Measurements from ENCODE around the gene TBX10.

The TBX10 gene

DNA sequence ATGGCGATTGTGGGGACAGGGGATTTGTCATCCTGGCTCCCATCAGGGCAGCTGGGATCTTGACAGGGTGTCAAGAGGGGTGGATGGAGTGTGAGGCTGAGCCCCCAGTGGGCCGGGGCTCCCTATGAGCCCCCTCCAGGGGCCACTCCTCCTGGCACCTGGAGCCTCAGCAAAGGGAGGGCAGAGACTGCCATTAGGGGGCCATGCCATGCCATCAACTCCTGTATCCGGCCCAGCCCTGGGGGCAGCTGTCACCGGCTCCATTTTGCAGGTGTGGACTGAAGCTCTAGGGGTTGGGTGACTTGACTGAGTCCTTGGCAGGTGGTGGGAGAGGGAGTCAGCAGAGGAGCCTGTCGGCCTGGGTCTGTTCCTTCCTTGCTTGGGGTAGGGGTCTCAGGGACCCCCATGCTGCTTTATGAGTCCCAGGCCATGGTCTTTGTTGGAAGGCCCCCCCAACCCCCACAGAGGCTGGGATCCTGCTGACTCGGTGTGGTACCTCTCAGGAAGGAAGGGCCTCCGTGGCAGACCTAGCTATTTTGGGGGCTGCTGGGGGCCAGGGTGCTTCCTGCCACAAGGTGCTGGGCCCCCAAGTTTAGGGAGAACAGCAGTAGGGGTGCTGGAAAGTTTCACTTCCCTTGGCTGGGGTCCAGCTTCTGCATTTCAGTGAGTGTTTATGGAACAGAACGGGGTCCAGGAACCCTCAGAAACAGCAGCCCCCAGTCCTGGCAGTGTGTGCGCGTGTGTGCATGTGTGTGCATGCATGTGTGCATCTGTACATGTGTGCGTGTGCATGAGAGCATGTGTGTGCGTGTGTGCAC is 9.4 kb upstream of the TBX10 start:
- no peaks in the 10 kb centered on the region for H3K27me3 ChIP-seq (ENCODE audit: low read depth, low read length)
- no peaks in the 10 kb centered on the region for H3K36me3 ChIP-seq (ENCODE audit: control insufficient read depth in 1 of 2, insufficient read depth in 2 of 2, low read length in 2 of 2)
- no peak overlapping the region for H3K4me3 ChIP-seq (ENCODE audit: low read depth in 1 of 2, low read length in 2 of 2)
- H3K4me1 ChIP-seq (ENCODE audit: control insufficient read depth in 1 of 2, insufficient read depth in 2 of 2, low read length in 2 of 2): no peaks in the 10 kb centered on the region
- no peaks in the 10 kb centered on the region for H3K9me3 ChIP-seq (ENCODE audit: control insufficient read depth in 1 of 2, low read length in 2 of 2)
- H3K27ac ChIP-seq (ENCODE audit: low read length): no peak overlapping the region

DNA sequence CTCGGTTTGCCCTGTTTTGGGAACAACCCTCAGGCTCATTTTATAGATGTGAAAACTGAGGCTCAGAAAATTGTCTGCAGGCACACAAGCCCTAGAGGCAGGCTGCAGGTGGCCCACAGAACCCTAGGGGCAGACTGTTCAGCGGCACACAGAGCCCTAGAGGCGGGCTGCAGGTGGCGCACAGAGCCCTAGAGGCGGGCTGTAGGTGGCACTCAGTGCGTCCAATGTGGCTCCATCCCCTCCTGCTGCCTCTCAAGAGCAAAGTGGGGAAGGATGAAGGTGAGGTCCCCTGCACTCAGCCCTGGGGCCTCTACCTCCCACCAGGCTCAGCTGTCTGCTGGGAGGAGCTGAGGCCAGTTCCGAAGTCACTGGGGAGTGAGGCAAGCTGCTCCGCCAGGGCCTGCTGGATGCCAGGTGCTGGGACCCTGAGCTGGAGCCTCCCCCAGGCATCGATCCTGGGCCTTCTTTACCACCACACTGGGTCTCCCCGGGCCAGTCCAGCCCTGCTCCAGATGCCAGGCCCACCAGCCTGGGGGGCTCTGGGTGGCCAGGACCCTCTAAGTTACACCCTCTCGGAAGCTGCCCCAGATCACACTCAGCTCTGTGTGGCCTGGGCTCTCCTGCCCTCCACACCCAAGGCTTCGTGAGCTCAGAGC is 8.7 kb upstream of the TBX10 start:
- no peak overlapping the region for H3K27ac ChIP-seq (ENCODE audit: low read length)
- H3K27me3 ChIP-seq (ENCODE audit: low read depth, low read length): no peaks in the 10 kb centered on the region
- H3K36me3 ChIP-seq (ENCODE audit: control insufficient read depth in 1 of 2, insufficient read depth in 2 of 2, low read length in 2 of 2): no peaks in the 10 kb centered on the region
- no peaks in the 10 kb centered on the region for H3K4me1 ChIP-seq (ENCODE audit: control insufficient read depth in 1 of 2, insufficient read depth in 2 of 2, low read length in 2 of 2)
- H3K4me3 ChIP-seq (ENCODE audit: low read depth in 1 of 2, low read length in 2 of 2): no peak overlapping the region
- H3K9me3 ChIP-seq (ENCODE audit: control insufficient read depth in 1 of 2, low read length in 2 of 2): no peaks in the 10 kb centered on the region

GRCh38 chr11:67647471-67647870 is 7.9 kb upstream of the TBX10 start:
- Histone ChIP-seq H3K27ac (ENCODE audit: low read length) (no peak overlapping the region), H3K27me3 (ENCODE audit: low read depth, low read length) (no peaks in the 10 kb centered on the region), H3K4me1 (ENCODE audit: control insufficient read depth in 1 of 2, insufficient read depth in 2 of 2, low read length in 2 of 2) (no peaks in the 10 kb centered on the region), H3K36me3 (ENCODE audit: control insufficient read depth in 1 of 2, insufficient read depth in 2 of 2, low read length in 2 of 2) (no peaks in the 10 kb centered on the region), H3K9me3 (ENCODE audit: control insufficient read depth in 1 of 2, low read length in 2 of 2) (no peaks in the 10 kb centered on the region), H3K4me3 (ENCODE audit: low read depth in 1 of 2, low read length in 2 of 2) (no peak overlapping the region)

- Histone ChIP-seq H3K4me1 (ENCODE audit: control insufficient read depth in 1 of 2, insufficient read depth in 2 of 2, low read length in 2 of 2) (no peaks in the 10 kb centered on the region), H3K9me3 (ENCODE audit: control insufficient read depth in 1 of 2, low read length in 2 of 2) (no peaks in the 10 kb centered on the region), H3K27ac (ENCODE audit: low read length) (no peak overlapping the region), H3K27me3 (ENCODE audit: low read depth, low read length) (no peaks in the 10 kb centered on the region), H3K4me3 (ENCODE audit: low read depth in 1 of 2, low read length in 2 of 2) (no peak overlapping the region), H3K36me3 (ENCODE audit: control insufficient read depth in 1 of 2, insufficient read depth in 2 of 2, low read length in 2 of 2) (no peaks in the 10 kb centered on the region)
Observed at GRCh38 chr11:67646535-67647336, 7.2 kb upstream of the TBX10 start.

- Histone ChIP-seq H3K4me1 (ENCODE audit: control insufficient read depth in 1 of 2, insufficient read depth in 2 of 2, low read length in 2 of 2) (no peaks in the 10 kb centered on the region), H3K4me3 (ENCODE audit: low read depth in 1 of 2, low read length in 2 of 2) (no peak overlapping the region), H3K27me3 (ENCODE audit: low read depth, low read length) (no peaks in the 10 kb centered on the region), H3K36me3 (ENCODE audit: control insufficient read depth in 1 of 2, insufficient read depth in 2 of 2, low read length in 2 of 2) (no peaks in the 10 kb centered on the region), H3K27ac (ENCODE audit: low read length) (no peak overlapping the region), H3K9me3 (ENCODE audit: control insufficient read depth in 1 of 2, low read length in 2 of 2) (no peaks in the 10 kb centered on the region)
Observed at GRCh38 chr11:67645521-67646461, 6.2 kb upstream of the TBX10 start.

- Histone ChIP-seq H3K9me3 (ENCODE audit: control insufficient read depth in 1 of 2, low read length in 2 of 2) (no peaks in the 10 kb centered on the region), H3K4me1 (ENCODE audit: control insufficient read depth in 1 of 2, insufficient read depth in 2 of 2, low read length in 2 of 2) (no peaks in the 10 kb centered on the region), H3K36me3 (ENCODE audit: control insufficient read depth in 1 of 2, insufficient read depth in 2 of 2, low read length in 2 of 2) (no peaks in the 10 kb centered on the region), H3K27me3 (ENCODE audit: low read depth, low read length) (peaks cover under 1% of the 10 kb centered on the region), H3K4me3 (ENCODE audit: low read depth in 1 of 2, low read length in 2 of 2) (no peak overlapping the region), H3K27ac (ENCODE audit: low read length) (no peak overlapping the region)
Observed at GRCh38 chr11:67644472-67645418, 5.2 kb upstream of the TBX10 start.

GRCh38 chr11:67644042-67644441 is 4.5 kb upstream of the TBX10 start:
- no peaks in the 10 kb centered on the region for H3K36me3 ChIP-seq (ENCODE audit: control insufficient read depth in 1 of 2, insufficient read depth in 2 of 2, low read length in 2 of 2)
- no peaks in the 10 kb centered on the region for H3K4me1 ChIP-seq (ENCODE audit: control insufficient read depth in 1 of 2, insufficient read depth in 2 of 2, low read length in 2 of 2)
- peaks cover 4% of the 10 kb centered on the region for H3K27me3 ChIP-seq (ENCODE audit: low read depth, low read length)
- no peaks in the 10 kb centered on the region for H3K9me3 ChIP-seq (ENCODE audit: control insufficient read depth in 1 of 2, low read length in 2 of 2)
- no peak overlapping the region for H3K27ac ChIP-seq (ENCODE audit: low read length)
- no peak overlapping the region for H3K4me3 ChIP-seq (ENCODE audit: low read depth in 1 of 2, low read length in 2 of 2)

GRCh38 chr11:67642173-67643120 is 2.9 kb upstream of the TBX10 start:
- no peak overlapping the region for H3K27ac ChIP-seq (ENCODE audit: low read length)
- H3K27me3 ChIP-seq (ENCODE audit: low read depth, low read length): peaks cover 4% of the 10 kb centered on the region
- no peaks in the 10 kb centered on the region for H3K9me3 ChIP-seq (ENCODE audit: control insufficient read depth in 1 of 2, low read length in 2 of 2)

DNA sequence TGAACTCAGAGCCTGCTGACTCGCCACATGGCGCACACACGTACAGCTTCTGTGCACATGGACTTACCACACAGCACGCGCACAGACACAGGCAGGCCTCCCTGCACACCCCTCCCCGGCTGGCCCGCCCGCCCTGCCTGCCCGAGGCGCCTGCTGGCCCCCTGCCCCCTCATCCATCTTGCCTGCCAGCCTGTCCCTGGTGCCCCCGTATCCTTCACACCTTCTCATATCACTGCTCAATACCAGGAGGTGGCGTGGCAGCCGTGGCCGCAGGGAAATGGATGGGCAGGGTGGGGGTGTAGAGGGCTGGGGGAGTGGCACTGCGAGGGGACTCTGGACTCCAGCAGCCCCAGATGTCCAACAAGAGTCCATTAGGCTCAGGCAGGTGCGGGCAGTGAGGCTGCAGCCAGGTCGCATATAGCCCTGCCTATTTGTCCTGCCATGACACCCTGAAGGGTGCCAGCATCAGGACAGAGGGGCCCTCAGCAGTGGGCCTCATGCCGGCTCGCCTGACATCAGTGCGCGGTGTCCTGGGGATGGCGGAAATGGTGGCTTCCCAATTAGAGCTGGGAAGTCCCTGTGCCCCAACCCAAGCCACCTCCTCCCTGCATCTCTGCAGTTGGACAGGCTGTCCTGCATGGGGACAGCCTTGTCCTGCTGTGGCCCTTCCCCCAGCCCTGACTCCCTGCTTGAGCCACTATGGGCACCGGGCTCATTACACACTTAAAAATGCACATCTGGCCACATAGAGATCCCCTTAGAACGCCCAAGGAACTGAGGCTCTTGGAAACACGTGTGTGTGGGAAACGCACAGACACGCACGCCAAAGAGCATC is 2.0 kb upstream of the TBX10 start:
- no peaks in the 10 kb centered on the region for H3K36me3 ChIP-seq (ENCODE audit: control insufficient read depth in 1 of 2, insufficient read depth in 2 of 2, low read length in 2 of 2)
- H3K4me3 ChIP-seq (ENCODE audit: low read depth in 1 of 2, low read length in 2 of 2): no peak overlapping the region
- H3K4me1 ChIP-seq (ENCODE audit: control insufficient read depth in 1 of 2, insufficient read depth in 2 of 2, low read length in 2 of 2): no peaks in the 10 kb centered on the region
- no peaks in the 10 kb centered on the region for H3K9me3 ChIP-seq (ENCODE audit: control insufficient read depth in 1 of 2, low read length in 2 of 2)
- peaks cover 4% of the 10 kb centered on the region for H3K27me3 ChIP-seq (ENCODE audit: low read depth, low read length)
- H3K27ac ChIP-seq (ENCODE audit: low read length): no peak overlapping the region

More at GRCh38 chr11:67642173-67643120, 2.9 kb upstream of the TBX10 start:
- Histone ChIP-seq H3K36me3 (ENCODE audit: control insufficient read depth in 1 of 2, insufficient read depth in 2 of 2, low read length in 2 of 2) (no peaks in the 10 kb centered on the region), H3K4me1 (ENCODE audit: control insufficient read depth in 1 of 2, insufficient read depth in 2 of 2, low read length in 2 of 2) (no peaks in the 10 kb centered on the region), H3K4me3 (ENCODE audit: low read depth in 1 of 2, low read length in 2 of 2) (no peak overlapping the region)
